Neural progenitor cell (in vitro differentiated cells): ENCODE results near the gene CYB5R4. TPM values are rescaled to one million over a fixed set of nuclear protein-coding genes. Genes with fewer than 3 reads are reported as not detected.
A peak's percentile ranks its signal among the peaks of the same experiment; 100 is the strongest.
"Not testable (repeated sequence)": the region's sequence is repeated elsewhere in the genome, so short reads cannot be mapped to it uniquely, and the experiment has no call there.

Experiments used
- DNase-seq: peaks from one replicate; pipeline ENCODE4 v3.0.0-alpha.2; 2016; ENCODE audit warnings: low spot score
- H2AFZ ChIP-seq: fragments of 200-600 bp; sonication (generic); replicated peaks from 2 replicates; pipeline ENCODE4 v1.6.1; 2016; ENCODE audit warnings: antibody characterized with exemption
- H3F3A ChIP-seq: fragments of 200-600 bp; sonication (generic); 2 replicates; pipeline ENCODE4 v1.6.1; 2016; ENCODE audit warnings: antibody characterized with exemption, low read depth
- H3K27ac ChIP-seq: fragments of 200-600 bp; sonication (generic); 2 replicates; pipeline ENCODE4 v1.5.1; 2016; ENCODE audit warnings: mild to moderate bottlenecking
- H3K27me3 ChIP-seq: fragments of 200-600 bp; sonication (generic); 2 replicates; pipeline ENCODE4 v1.6.1; 2016; ENCODE audit warnings: mild to moderate bottlenecking, moderate library complexity
- H3K36me3 ChIP-seq: fragments of 200-600 bp; sonication (generic); 2 replicates; pipeline ENCODE4 v1.5.1; 2016
- H3K4me1 ChIP-seq: fragments of 200-600 bp; sonication (generic); 2 replicates; pipeline ENCODE4 v1.6.1; 2016; ENCODE audit warnings: mixed run types
- H3K4me2 ChIP-seq: fragments of 200-600 bp; sonication (generic); 2 replicates; pipeline ENCODE4 v1.6.1; 2016
- H3K4me3 ChIP-seq: fragments of 200-600 bp; sonication (generic); 2 replicates; pipeline ENCODE4 v1.5.1; 2016
- H3K79me2 ChIP-seq: fragments of 200-600 bp; sonication (generic); 2 replicates; pipeline ENCODE4 v1.6.1; 2016; ENCODE audit warnings: low read depth
- H3K9ac ChIP-seq: fragments of 200-600 bp; sonication (generic); 2 replicates; pipeline ENCODE4 v1.6.1; 2016
- H3K9me3 ChIP-seq: fragments of 200-600 bp; sonication (generic); 2 replicates; pipeline ENCODE4 v1.5.1; 2016; ENCODE audit warnings: low read depth
- H4K20me1 ChIP-seq: fragments of 200-600 bp; sonication (generic); 2 replicates; pipeline ENCODE4 v1.6.1; 2016; ENCODE audit warnings: low read depth
- H3K27ac Mint-ChIP-seq: 3 replicates; pipeline ENCODE4 v1.8.0; 2021; ENCODE audit warnings: mixed read lengths
- H3K27me3 Mint-ChIP-seq: 2 replicates; pipeline ENCODE4 v1.8.0; 2022; ENCODE audit warnings: low read depth, mild to moderate bottlenecking, inconsistent platforms, moderate library complexity, mixed read lengths; ENCODE audit not compliant: insufficient read depth
- H3K36me3 Mint-ChIP-seq: 3 replicates; pipeline ENCODE4 v1.8.0; 2021; ENCODE audit warnings: mixed read lengths
- H3K4me1 Mint-ChIP-seq: 3 replicates; pipeline ENCODE4 v1.8.0; 2021; ENCODE audit warnings: mixed read lengths
- H3K4me3 Mint-ChIP-seq: 3 replicates; pipeline ENCODE4 v1.8.0; 2021; ENCODE audit warnings: mild to moderate bottlenecking, moderate library complexity, mixed read lengths
- H3K9me3 Mint-ChIP-seq: 3 replicates; pipeline ENCODE4 v1.8.0; 2020; ENCODE audit warnings: mixed read lengths
- EZH2 ChIP-seq: fragments of 200-600 bp; sonication (generic); IDR thresholded peaks from 2 replicates; pipeline ENCODE4 v1.6.1; 2017; ENCODE audit warnings: antibody characterized with exemption, mild to moderate bottlenecking, moderate library complexity
- EZH2phosphoT487 ChIP-seq: fragments of 200-600 bp; sonication (generic); IDR thresholded peaks from 2 replicates; pipeline ENCODE4 v1.6.1; 2017; ENCODE audit warnings: antibody characterized with exemption
- total RNA-seq: library from RNA; depleted of rRNA; stranded (reverse); fragments of >200 nt; gene quantifications from 2 replicates; pipeline ENCODE4 v1.2.3, GENCODE V29; 2015; ENCODE audit warnings: low replicate concordance
- TF ChIP-seq, protein P1 (sequence below): fragments of 200-600 bp; sonication (generic); IDR thresholded peaks from 2 replicates; pipeline ENCODE4 v1.5.1; 2017; ENCODE audit warnings: antibody characterized with exemption, mild to moderate bottlenecking

CYB5R4 gene
- total RNA-seq, 1 donor from 2014 or later: 8.5 TPM

GRCh38 chr6:83921315-83921714 lies 61.8 kb downstream of the CYB5R4 start:
- H3K36me3 Mint-ChIP-seq: peaks cover 6% of the 10 kb centered on the region
- Histone ChIP-seq H4K20me1 (no peaks in the 10 kb centered on the region), H3K27ac (no peak overlapping the region), H3K79me2 (no peaks in the 10 kb centered on the region), H3K9me3 (no peaks in the 10 kb centered on the region), H3K4me1 (no peaks in the 10 kb centered on the region), H3K27me3 (no peaks in the 10 kb centered on the region), H3F3A (no peaks in the 10 kb centered on the region), H2AFZ (no peak overlapping the region), H3K4me2 (no peak overlapping the region), H3K9ac (no peak overlapping the region), H3K36me3 (no peaks in the 10 kb centered on the region), H3K4me3 (no peak overlapping the region)
- H3K4me1 Mint-ChIP-seq: no peaks in the 10 kb centered on the region
- no peaks in the 10 kb centered on the region for H3K9me3 Mint-ChIP-seq
- peak; percentile 41 for DNase-seq
- no peak for TF ChIP-seq EZH2phosphoT487
- TF ChIP-seq, protein P1, sequence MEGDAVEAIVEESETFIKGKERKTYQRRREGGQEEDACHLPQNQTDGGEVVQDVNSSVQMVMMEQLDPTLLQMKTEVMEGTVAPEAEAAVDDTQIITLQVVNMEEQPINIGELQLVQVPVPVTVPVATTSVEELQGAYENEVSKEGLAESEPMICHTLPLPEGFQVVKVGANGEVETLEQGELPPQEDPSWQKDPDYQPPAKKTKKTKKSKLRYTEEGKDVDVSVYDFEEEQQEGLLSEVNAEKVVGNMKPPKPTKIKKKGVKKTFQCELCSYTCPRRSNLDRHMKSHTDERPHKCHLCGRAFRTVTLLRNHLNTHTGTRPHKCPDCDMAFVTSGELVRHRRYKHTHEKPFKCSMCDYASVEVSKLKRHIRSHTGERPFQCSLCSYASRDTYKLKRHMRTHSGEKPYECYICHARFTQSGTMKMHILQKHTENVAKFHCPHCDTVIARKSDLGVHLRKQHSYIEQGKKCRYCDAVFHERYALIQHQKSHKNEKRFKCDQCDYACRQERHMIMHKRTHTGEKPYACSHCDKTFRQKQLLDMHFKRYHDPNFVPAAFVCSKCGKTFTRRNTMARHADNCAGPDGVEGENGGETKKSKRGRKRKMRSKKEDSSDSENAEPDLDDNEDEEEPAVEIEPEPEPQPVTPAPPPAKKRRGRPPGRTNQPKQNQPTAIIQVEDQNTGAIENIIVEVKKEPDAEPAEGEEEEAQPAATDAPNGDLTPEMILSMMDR: peak; percentile 33
- TF ChIP-seq EZH2: no peak
- no peak overlapping the region for H3K4me3 Mint-ChIP-seq
- no peaks in the 10 kb centered on the region for H3K27me3 Mint-ChIP-seq
- no peak overlapping the region for H3K27ac Mint-ChIP-seq

DNA sequence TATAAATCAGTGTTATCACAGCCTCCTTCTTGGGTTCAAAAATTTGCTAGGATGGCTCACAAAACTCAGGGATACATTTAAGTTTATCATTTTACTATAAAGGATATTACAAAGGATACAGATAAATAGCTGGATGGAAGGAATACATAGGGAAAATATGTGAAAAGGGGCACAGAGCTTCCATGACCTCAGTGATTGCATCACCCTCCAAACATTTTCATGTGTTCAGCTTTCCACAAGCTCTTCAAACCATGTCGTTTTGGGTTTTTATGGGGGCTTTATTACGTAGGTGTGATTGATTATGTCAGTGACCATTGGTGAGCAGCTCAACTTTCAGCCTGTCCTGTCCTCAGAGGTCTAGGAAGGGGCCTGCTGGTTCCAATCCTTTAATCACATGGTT lies 68.0 kb downstream of the CYB5R4 start:
- H3K27me3 ChIP-seq: no peaks in the 10 kb centered on the region
- no peaks in the 10 kb centered on the region for H3K36me3 ChIP-seq
- no peaks in the 10 kb centered on the region for H3K79me2 ChIP-seq
- Mint-ChIP-seq H3K4me1 (no peaks in the 10 kb centered on the region), H3K9me3 (no peaks in the 10 kb centered on the region), H3K27me3 (no peaks in the 10 kb centered on the region), H3K4me3 (no peak overlapping the region), H3K27ac (no peak overlapping the region), H3K36me3 (peaks cover 9% of the 10 kb centered on the region)
- no peak overlapping the region for H3K9ac ChIP-seq
- no peaks in the 10 kb centered on the region for H3K9me3 ChIP-seq
- no peak for DNase-seq
- no peaks in the 10 kb centered on the region for H4K20me1 ChIP-seq
- no peak overlapping the region for H3K27ac ChIP-seq
- no peaks in the 10 kb centered on the region for H3K4me1 ChIP-seq
- no peaks in the 10 kb centered on the region for H3F3A ChIP-seq
- TF ChIP-seq EZH2 (no peak), EZH2phosphoT487 (no peak)
- H3K4me2 ChIP-seq: no peak overlapping the region
- H3K4me3 ChIP-seq: no peak overlapping the region
- no peak overlapping the region for H2AFZ ChIP-seq

DNA sequence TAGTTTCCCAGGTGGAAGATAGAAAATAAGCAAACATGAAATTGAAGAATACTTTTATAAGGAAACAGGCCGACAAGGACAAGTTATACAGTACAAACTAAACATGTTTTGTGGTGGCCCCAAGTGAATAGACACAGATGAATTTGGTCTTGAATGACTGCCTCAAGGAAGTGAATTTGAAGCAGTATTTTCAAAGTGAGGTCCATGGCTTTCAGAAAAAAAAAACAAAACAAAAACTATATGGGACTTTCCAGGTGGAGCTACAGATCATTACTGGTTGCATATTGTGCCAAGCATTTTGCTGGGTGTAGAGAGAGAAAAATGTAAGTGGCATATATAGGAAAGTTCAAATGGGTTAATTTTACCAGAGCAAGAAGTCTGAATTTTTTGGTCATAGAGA lies 68.8 kb downstream of the CYB5R4 start:
- Mint-ChIP-seq H3K27ac (no peak overlapping the region), H3K27me3 (no peaks in the 10 kb centered on the region), H3K9me3 (no peaks in the 10 kb centered on the region), H3K4me1 (no peaks in the 10 kb centered on the region), H3K36me3 (peaks cover 9% of the 10 kb centered on the region), H3K4me3 (no peak overlapping the region)
- Histone ChIP-seq H3K79me2 (no peaks in the 10 kb centered on the region), H3K9me3 (no peaks in the 10 kb centered on the region), H2AFZ (no peak overlapping the region), H3K9ac (no peak overlapping the region), H3K36me3 (no peaks in the 10 kb centered on the region), H3K4me2 (no peak overlapping the region), H3K4me1 (no peaks in the 10 kb centered on the region), H4K20me1 (no peaks in the 10 kb centered on the region), H3K4me3 (no peak overlapping the region), H3F3A (no peaks in the 10 kb centered on the region), H3K27me3 (no peaks in the 10 kb centered on the region), H3K27ac (no peak overlapping the region)
- no peak for TF ChIP-seq EZH2phosphoT487
- TF ChIP-seq, protein P1: no peak
- TF ChIP-seq EZH2: no peak
- no peak for DNase-seq

- Mint-ChIP-seq H3K9me3 (peaks cover 16% of the 10 kb centered on the region), H3K36me3 (peaks cover 12% of the 10 kb centered on the region)
These were observed 86.8 kb downstream of the CYB5R4 start for GRCh38 chr6:83946201-83946833.

DNA sequence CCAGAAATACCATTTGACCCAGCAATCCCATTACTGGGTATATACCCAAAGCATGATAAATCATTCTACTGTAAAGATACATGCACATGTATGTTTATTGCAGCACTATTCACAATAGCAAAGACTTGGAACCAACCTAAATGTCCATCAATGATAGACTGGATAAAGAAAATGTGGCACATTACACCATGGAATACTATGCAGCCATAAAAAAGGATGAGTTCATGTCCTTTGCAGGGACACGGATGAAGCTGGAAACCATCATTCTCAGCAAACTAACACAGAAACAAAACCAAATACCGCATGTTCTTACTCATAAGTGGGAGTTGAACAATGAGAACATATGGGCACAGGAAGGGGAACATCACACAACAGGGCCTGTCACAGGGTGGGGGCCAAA lies 88.5 kb downstream of the CYB5R4 start:
- not testable (repeated sequence) for H4K20me1 ChIP-seq

More at GRCh38 chr6:83946201-83946833, 86.8 kb downstream of the CYB5R4 start:
- H3K4me2 ChIP-seq, H3F3A ChIP-seq, H3K9me3 ChIP-seq, H3K9ac ChIP-seq, H3K79me2 ChIP-seq, H3K4me1 ChIP-seq, H3K27me3 Mint-ChIP-seq, DNase-seq, H2AFZ ChIP-seq, H3K27ac Mint-ChIP-seq, H3K27ac ChIP-seq, H4K20me1 ChIP-seq, H3K4me3 ChIP-seq, H3K4me3 Mint-ChIP-seq, H3K27me3 ChIP-seq, H3K36me3 ChIP-seq, H3K4me1 Mint-ChIP-seq: not testable (repeated sequence)

More for the DNA sequence above, 88.5 kb downstream of the CYB5R4 start:
- H3K79me2 ChIP-seq, H3K27ac ChIP-seq, H3K4me1 ChIP-seq, H3K27ac Mint-ChIP-seq, H3K27me3 Mint-ChIP-seq, H3K4me1 Mint-ChIP-seq, H3K9me3 ChIP-seq, H3K4me3 Mint-ChIP-seq, H3K36me3 ChIP-seq, H3K4me2 ChIP-seq, DNase-seq, H3F3A ChIP-seq, H3K27me3 ChIP-seq, H2AFZ ChIP-seq, H3K9ac ChIP-seq, H3K36me3 Mint-ChIP-seq, H3K4me3 ChIP-seq: not testable (repeated sequence)
- H3K9me3 Mint-ChIP-seq: peaks cover 14% of the 10 kb centered on the region
